IPS-NIHi11 (cell line): Measurements from ENCODE around the gene XIRP2.

ENCODE experiments used
- DNase-seq: peaks from one replicate; pipeline ENCODE4 v3.0.0; 2012; ENCODE audit warnings: mixed read lengths, low spot score

Gene XIRP2

GRCh38 chr2:167293943-167294775 lies 405.9 kb downstream of the XIRP2 start:
- peak; percentile 26 for DNase-seq

GRCh38 chr2:167294776-167295140 lies 406.5 kb downstream of the XIRP2 start:
- DNase-seq = no peak

GRCh38 chr2:167297292-167297691 lies 409.0 kb downstream of the XIRP2 start:
- no peak for DNase-seq

GRCh38 chr2:167298017-167298416 lies 409.7 kb downstream of the XIRP2 start:
- no peak for DNase-seq
